ENCODE results near the gene TCF7L1.

Gene TCF7L1

GRCh38 chr2:85164145-85164569 is 31.0 kb downstream of the TCF7L1 start:
- DNase-seq (ENCODE audit: low spot score), result peak; percentile 66

- DNase-seq (ENCODE audit: low spot score), result no peak
These were observed 32.0 kb downstream of the TCF7L1 start for GRCh38 chr2:85165088-85165690.

- DNase-seq (ENCODE audit: low spot score), result no peak
These were observed 32.8 kb downstream of the TCF7L1 start for GRCh38 chr2:85166021-85166420.

GRCh38 chr2:85167479-85167878 is 34.3 kb downstream of the TCF7L1 start:
- DNase-seq (ENCODE audit: low spot score), result no peak

GRCh38 chr2:85168942-85169341 is 35.8 kb downstream of the TCF7L1 start:
- no peak for DNase-seq (ENCODE audit: low spot score)

GRCh38 chr2:85169581-85169980 is 36.4 kb downstream of the TCF7L1 start:
- no peak for DNase-seq (ENCODE audit: low spot score)

- no peak for DNase-seq (ENCODE audit: low spot score)
These were observed 37.8 kb downstream of the TCF7L1 start for GRCh38 chr2:85170938-85171475.

GRCh38 chr2:85171916-85172315 is 38.7 kb downstream of the TCF7L1 start:
- no peak for DNase-seq (ENCODE audit: low spot score)

GRCh38 chr2:85173909-85174308 is 40.7 kb downstream of the TCF7L1 start:
- DNase-seq (ENCODE audit: low spot score), result no peak

- no peak for DNase-seq (ENCODE audit: low spot score)
These were observed 41.8 kb downstream of the TCF7L1 start for GRCh38 chr2:85174943-85175342.

- peak; percentile 62 for DNase-seq (ENCODE audit: low spot score)
These were observed 42.4 kb downstream of the TCF7L1 start for GRCh38 chr2:85175369-85176299.

GRCh38 chr2:85177031-85177824 is 44.0 kb downstream of the TCF7L1 start:
- DNase-seq (ENCODE audit: low spot score), result no peak

- DNase-seq (ENCODE audit: low spot score), result no peak
These were observed 45.0 kb downstream of the TCF7L1 start for GRCh38 chr2:85178154-85178553.

- DNase-seq (ENCODE audit: low spot score), result no peak
These were observed 45.8 kb downstream of the TCF7L1 start for GRCh38 chr2:85178980-85179411.

- DNase-seq (ENCODE audit: low spot score), result no peak
These were observed 46.3 kb downstream of the TCF7L1 start for GRCh38 chr2:85179541-85179940.

- DNase-seq (ENCODE audit: low spot score), result no peak
These were observed 47.3 kb downstream of the TCF7L1 start for GRCh38 chr2:85180322-85181133.

GRCh38 chr2:85181134-85181631 is 48.0 kb downstream of the TCF7L1 start:
- DNase-seq (ENCODE audit: low spot score), result peak; percentile 57

- DNase-seq (ENCODE audit: low spot score), result no peak
These were observed 48.8 kb downstream of the TCF7L1 start for GRCh38 chr2:85181844-85182456.

GRCh38 chr2:85183076-85183475 is 49.9 kb downstream of the TCF7L1 start:
- no peak for DNase-seq (ENCODE audit: low spot score)

GRCh38 chr2:85183479-85183878 is 50.3 kb downstream of the TCF7L1 start:
- DNase-seq (ENCODE audit: low spot score), result no peak

- DNase-seq (ENCODE audit: low spot score), result no peak
These were observed 51.0 kb downstream of the TCF7L1 start for GRCh38 chr2:85184231-85184630.

Measured in HuH-7 (cell line).